HCT116 (cell line): ENCODE results near the gene GRIK3. TPM values are rescaled to one million over a fixed set of nuclear protein-coding genes. Genes with fewer than 3 reads are reported as not detected.

Experiments used
- ATAC-seq: fragments of 200-7000 bp; cut with Tn5 transposase; 2 replicates; pipeline ENCODE4 v1.9.1; 2020; ENCODE audit warnings: mild to moderate bottlenecking, moderate library complexity
- BruUV-seq: library from RNA; stranded (reverse); fragments of 400-500 nt; replicated peaks from 2 replicates; lab custom pipeline; 2021; lab: Mats Ljungman, UMichigan
- CTCF ChIA-PET: fragments of 300-600 bp; sonication (Branson Sonifier 250); formaldehyde crosslinking; loops from one replicate; lab custom pipeline; 2021; ENCODE audit warnings: antibody characterized with exemption; lab: Charles Lee
- POLR2A ChIA-PET: fragments of 300-600, 350-600 bp; sonication (Branson Sonifier 250); formaldehyde crosslinking; loops from one replicate; lab custom pipeline; 2021; ENCODE audit warnings: antibody characterized with exemption; lab: Charles Lee
- RAD21 ChIA-PET, 2 experiments: fragments of 300-600 bp; sonication (Branson Sonifier 250); formaldehyde crosslinking; loops; one replicate each; lab custom pipeline; 2023; ENCODE audit warnings: low total read pairs in 2 of 2; ENCODE audit not compliant: uncharacterized antibody in 2 of 2, unreplicated experiment in 2 of 2, low non-redundant PET in 1 of 2; lab: Charles Lee
- DNase-seq: peaks from one replicate; pipeline ENCODE4 v3.0.0-alpha.2; 2010; ENCODE audit warnings: low read depth, low spot score
- H2AFZ ChIP-seq: fragments of 200-600 bp; shearing (Covaris generic), sonication (generic); 2 replicates; pipeline ENCODE4 v1.6.1; 2017; ENCODE audit warnings: low read depth, mixed run types, mixed read lengths, antibody characterized with exemption, low read length; ENCODE audit not compliant: poor library complexity, severe bottlenecking
- H3K27ac ChIP-seq: 2 replicates; pipeline ENCODE4 v1.5.1; 2012; ENCODE audit warnings: low read depth, low read length
- H3K27me3 ChIP-seq: fragments of 200-600 bp; sonication (generic); 2 replicates; pipeline ENCODE4 v1.6.1; 2016; ENCODE audit warnings: mixed run types, low read length, mixed read lengths; ENCODE audit not compliant: insufficient read depth
- H3K36me3 ChIP-seq, 2 experiments: fragments of 200-500 bp in 1 of 2; fragments of 200-600 bp in 1 of 2; sonication (Bioruptor generic) in 1 of 2; sonication (generic) in 1 of 2; 2 replicates each; pipeline versions ENCODE4 v1.5.1 to v1.6.1; 2014 to 2016; ENCODE audit warnings: low read length in 2 of 2, inconsistent platforms in 1 of 2, mixed read lengths in 1 of 2, mixed run types in 1 of 2; ENCODE audit not compliant: insufficient read depth in 2 of 2, control insufficient read depth in 1 of 2
- H3K4me1 ChIP-seq, 2 experiments: fragments of 200-600 bp in 1 of 2; sonication (generic) in 1 of 2; 2 replicates each; pipeline versions ENCODE4 v1.5.1 to v1.6.1; 2012 to 2017; ENCODE audit warnings: low read length in 2 of 2, inconsistent platforms in 1 of 2, mild to moderate bottlenecking in 1 of 2, mixed read lengths in 1 of 2, mixed run types in 1 of 2, moderate library complexity in 1 of 2; ENCODE audit not compliant: insufficient read depth in 2 of 2, control insufficient read depth in 1 of 2
- H3K4me2 ChIP-seq: fragments of 200-600 bp; sonication (generic); 2 replicates; pipeline ENCODE4 v1.6.1; 2017; ENCODE audit warnings: mixed run types, low read length, mixed read lengths
- H3K4me3 ChIP-seq, 2 experiments: fragments of 200-600 bp in 1 of 2; sonication (generic) in 1 of 2; replicated peaks in 1 of 2; 2 replicates each; pipeline ENCODE4 v1.5.1; 2011 to 2016; ENCODE audit warnings: low read length in 2 of 2, control low read depth in 1 of 2, low read depth in 1 of 2, mild to moderate bottlenecking in 1 of 2, mixed read lengths in 1 of 2, mixed run types in 1 of 2
- H3K79me2 ChIP-seq: fragments of 200-600 bp; sonication (generic); 2 replicates; pipeline ENCODE4 v1.6.1; 2017; ENCODE audit warnings: mild to moderate bottlenecking, mixed run types, low read length, moderate library complexity, mixed read lengths; ENCODE audit not compliant: insufficient read depth
- H3K9ac ChIP-seq: fragments of 200-600 bp; sonication (generic); 2 replicates; pipeline ENCODE4 v1.6.1; 2016; ENCODE audit warnings: low read length, mixed read lengths
- H3K9me2 ChIP-seq: fragments of 200-600 bp; sonication (generic), shearing (Covaris generic); 2 replicates; pipeline ENCODE4 v1.6.1; 2017; ENCODE audit warnings: mixed run types, mild to moderate bottlenecking, moderate library complexity; ENCODE audit not compliant: insufficient read depth
- H3K9me3 ChIP-seq, 2 experiments: fragments of 200-500 bp in 1 of 2; fragments of 200-600 bp in 1 of 2; sonication (Bioruptor generic) in 1 of 2; sonication (generic) in 1 of 2; 2 replicates each; pipeline ENCODE4 v1.6.1; 2014 to 2017; ENCODE audit warnings: low read length in 2 of 2, mixed read lengths in 2 of 2, inconsistent platforms in 1 of 2, low read depth in 1 of 2, mild to moderate bottlenecking in 1 of 2, mixed run types in 1 of 2, moderate library complexity in 1 of 2; ENCODE audit not compliant: control insufficient read depth in 1 of 2, insufficient read depth in 1 of 2
- H4K20me1 ChIP-seq: fragments of 200-600 bp; sonication (generic), shearing (Covaris generic); 2 replicates; pipeline ENCODE4 v1.6.1; 2017; ENCODE audit warnings: mixed run types, mild to moderate bottlenecking, moderate library complexity; ENCODE audit not compliant: insufficient read depth
- ATF3 ChIP-seq: IDR thresholded peaks from 2 replicates; pipeline ENCODE4 v1.6.1; 2012
- CBX3 ChIP-seq: IDR thresholded peaks from 2 replicates; pipeline ENCODE4 v1.6.1; 2012; ENCODE audit warnings: low read depth
- CEBPB ChIP-seq: IDR thresholded peaks from 2 replicates; pipeline ENCODE4 v1.6.1; 2012; ENCODE audit warnings: low read depth
- CTCF ChIP-seq, 3 experiments: fragments of 200-600 bp in 1 of 3; sonication (generic) in 1 of 3; IDR thresholded peaks in 2 of 3; conservative IDR thresholded peaks in 1 of 3; 2 replicates each; pipeline ENCODE4 v1.5.1; 2012 to 2017; ENCODE audit warnings: low read depth in 2 of 3, low read length in 2 of 3, antibody characterized with exemption in 1 of 3, borderline replicate concordance in 1 of 3, control low read depth in 1 of 3, mild to moderate bottlenecking in 1 of 3, mixed read lengths in 1 of 3, mixed run types in 1 of 3, moderate library complexity in 1 of 3; ENCODE audit not compliant: insufficient read depth in 1 of 3
- EGR1 ChIP-seq: IDR thresholded peaks from 2 replicates; pipeline ENCODE4 v1.6.1; 2012; ENCODE audit warnings: low read depth
- ELF1 ChIP-seq: IDR thresholded peaks from 2 replicates; pipeline ENCODE4 v1.6.1; 2012; ENCODE audit warnings: low read depth, borderline replicate concordance
- EZH2 ChIP-seq: fragments of 200-600 bp; sonication (generic); IDR thresholded peaks from 2 replicates; pipeline ENCODE4 v1.6.1; 2017; ENCODE audit warnings: antibody characterized with exemption, mixed run types
- FOSL1 ChIP-seq: IDR thresholded peaks from 2 replicates; pipeline ENCODE4 v1.6.1; 2012; ENCODE audit warnings: low read depth
- MAX ChIP-seq: IDR thresholded peaks from 2 replicates; pipeline ENCODE4 v1.6.1; 2012
- POLR2AphosphoS5 ChIP-seq: IDR thresholded peaks from 2 replicates; pipeline ENCODE4 v1.6.1; 2011; ENCODE audit warnings: mild to moderate bottlenecking, low read depth, low read length, moderate library complexity
- REST ChIP-seq: IDR thresholded peaks from 2 replicates; pipeline ENCODE4 v1.6.1; 2012; ENCODE audit warnings: low read depth
- SIN3A ChIP-seq: IDR thresholded peaks from 2 replicates; pipeline ENCODE4 v1.6.1; 2012; ENCODE audit warnings: low read depth
- SP1 ChIP-seq: IDR thresholded peaks from 2 replicates; pipeline ENCODE4 v1.6.1; 2012; ENCODE audit warnings: low read depth
- SRF ChIP-seq: IDR thresholded peaks from 2 replicates; pipeline ENCODE4 v1.6.1; 2012; ENCODE audit warnings: low read depth
- TCF7L2 ChIP-seq: IDR thresholded peaks from 2 replicates; pipeline ENCODE4 v1.7.0; 2011; ENCODE audit warnings: borderline replicate concordance, inconsistent platforms; ENCODE audit not compliant: insufficient read depth, insufficient read length; ENCODE audit errors: extremely low read depth
- YY1 ChIP-seq: IDR thresholded peaks from 2 replicates; pipeline ENCODE4 v1.6.1; 2011; ENCODE audit warnings: low read length, low read depth, moderate library complexity, mild to moderate bottlenecking; ENCODE audit not compliant: insufficient replicate concordance; ENCODE audit errors: extremely low read depth
- ZBTB33 ChIP-seq: IDR thresholded peaks from 2 replicates; pipeline ENCODE4 v1.6.1; 2011; ENCODE audit warnings: mild to moderate bottlenecking, low read length, moderate library complexity; ENCODE audit not compliant: insufficient replicate concordance; ENCODE audit errors: extremely low read depth
- ZFX ChIP-seq: fragments of 450-650 bp; IDR thresholded peaks from 2 replicates; pipeline ENCODE4 v1.6.1; 2017
- ZNF274 ChIP-seq: fragments of 200-500 bp; sonication (Bioruptor generic); IDR thresholded peaks from 2 replicates; pipeline ENCODE4 v1.6.1; 2014; ENCODE audit warnings: mild to moderate bottlenecking, low read depth, low read length, inconsistent platforms
- intact Hi-C: fragments of 100-400 bp; cut with micrococcal nuclease; formaldehyde crosslinking; loops from 2 replicates; pipeline ENCODE4 v1.10.0; 2022
- total RNA-seq: library from RNA; stranded (reverse); gene quantifications from one replicate; pipeline ENCODE4 v1.2.1, GENCODE V29; 2021; ENCODE audit not compliant: unreplicated experiment

Gene GRIK3
- total RNA-seq, 1 experiment from 2014 or later, result not detected

GRCh38 chr1:36986241-36986985 lies 47.9 kb downstream of the GRIK3 start:
- RAD21 ChIA-PET, result no interaction called here
- BruUV-seq, result no TSS peak
- H3K9me3 ChIP-seq, result no peaks in the 10 kb centered on the region
- no peaks in the 10 kb centered on the region for H3K9me2 ChIP-seq
- CTCF ChIA-PET, result no interaction called here
- H3K27ac ChIP-seq, result no peak overlapping the region
- H3K27me3 ChIP-seq, result peaks cover 51% of the 10 kb centered on the region
- no peak overlapping the region for H3K9ac ChIP-seq
- H3K79me2 ChIP-seq, result no peaks in the 10 kb centered on the region
- H4K20me1 ChIP-seq, result no peaks in the 10 kb centered on the region
- no peak for TF ChIP-seq SP1
- no peak for TF ChIP-seq EGR1
- no peak for TF ChIP-seq CBX3
- TF ChIP-seq EZH2, result no peak
- TF ChIP-seq CTCF (IDR thresholded peaks at IDR 0.05 in 2 of 3, conservative IDR thresholded peaks at IDR 0.05 in 1 of 3; ENCODE audit: borderline replicate concordance in 1 of 3, insufficient read depth in 1 of 3, low read depth in 2 of 3, low read length in 2 of 3), result no peak
- TF ChIP-seq TCF7L2, result no peak
- TF ChIP-seq REST, result no peak
- TF ChIP-seq YY1, result no peak
- TF ChIP-seq ZFX, result no peak
- TF ChIP-seq POLR2AphosphoS5, result no peak
- TF ChIP-seq MAX, result no peak
- no peak for TF ChIP-seq ATF3
- no peak for TF ChIP-seq SRF
- TF ChIP-seq ELF1, result no peak
- TF ChIP-seq SIN3A, result no peak
- no peak for TF ChIP-seq CEBPB
- no peak for TF ChIP-seq FOSL1
- TF ChIP-seq ZBTB33, result no peak
- TF ChIP-seq ZNF274, result no peak
- no peaks in the 10 kb centered on the region for H3K36me3 ChIP-seq
- POLR2A ChIA-PET, result no interaction called here
- no peak for DNase-seq
- no peak overlapping the region for H2AFZ ChIP-seq
- no peak for ATAC-seq
- H3K4me2 ChIP-seq, result no peak overlapping the region
- intact Hi-C loops, result no loop called here
- H3K4me1 ChIP-seq, result no peaks in the 10 kb centered on the region
- no peak overlapping the region for H3K4me3 ChIP-seq
